ENCODE results near the gene PLVAP. TPM values are rescaled to one million over a fixed set of nuclear protein-coding genes. Genes with fewer than 3 reads are reported as not detected.

Gene PLVAP
- total RNA-seq, 1 experiment from 2014 or later, result not detected

- no peak overlapping the region for H4K8ac ChIP-seq (replicated peaks; ENCODE audit: insufficient read length, low read depth, low read length)
- H3K36me3 Mint-ChIP-seq (ENCODE audit: insufficient read depth in 1 of 3, low read depth in 3 of 3), result peaks cover 12 to 45% (median 27%) of the 10 kb centered on the region in 3 experiments
- H2AFZ ChIP-seq (ENCODE audit: low read length), result no peak overlapping the region
- H3K9me3 ChIP-seq (ENCODE audit: control insufficient read depth, low read depth, low read length), result no peaks in the 10 kb centered on the region
- H3K4ac ChIP-seq (ENCODE audit: low read depth, low read length), result no peak overlapping the region
- H2AK5ac ChIP-seq (ENCODE audit: insufficient read length, low read length), result no peak overlapping the region
- no peaks in the 10 kb centered on the region for H3K27me3 ChIP-seq (ENCODE audit: insufficient read depth, low read length)
- no peaks in the 10 kb centered on the region for H4K20me1 ChIP-seq (ENCODE audit: control insufficient read depth, insufficient read depth, insufficient read length)
- H3K56ac ChIP-seq (ENCODE audit: insufficient read length, low read depth, low read length), result no peak overlapping the region
- no CpG with 5 or more reads among the region's 28 CpGs for WGBS (ENCODE audit: extremely low coverage, insufficient read length, low lambda C conversion rate)
- H3K27ac Mint-ChIP-seq, result no peak overlapping the region
- no peak overlapping the region; the same call in 1 of the 2 replicates for H3K14ac ChIP-seq (ENCODE audit: insufficient read depth, low read length)
- no peak overlapping the region for H4K91ac ChIP-seq (ENCODE audit: insufficient read length, low read depth, low read length)
- no peak overlapping the region for H3K27ac ChIP-seq (ENCODE audit: insufficient read length, low read depth, low read length)
- no peak overlapping the region for H2BK20ac ChIP-seq (ENCODE audit: low read depth, low read length, poor library complexity, severe bottlenecking)
- no peaks in the 10 kb centered on the region for H3K4me1 ChIP-seq (ENCODE audit: insufficient read depth, low read length)
- H3K23ac ChIP-seq (ENCODE audit: insufficient read length, low read depth, low read length), result no peak overlapping the region
- TF ChIP-seq, protein P1, sequence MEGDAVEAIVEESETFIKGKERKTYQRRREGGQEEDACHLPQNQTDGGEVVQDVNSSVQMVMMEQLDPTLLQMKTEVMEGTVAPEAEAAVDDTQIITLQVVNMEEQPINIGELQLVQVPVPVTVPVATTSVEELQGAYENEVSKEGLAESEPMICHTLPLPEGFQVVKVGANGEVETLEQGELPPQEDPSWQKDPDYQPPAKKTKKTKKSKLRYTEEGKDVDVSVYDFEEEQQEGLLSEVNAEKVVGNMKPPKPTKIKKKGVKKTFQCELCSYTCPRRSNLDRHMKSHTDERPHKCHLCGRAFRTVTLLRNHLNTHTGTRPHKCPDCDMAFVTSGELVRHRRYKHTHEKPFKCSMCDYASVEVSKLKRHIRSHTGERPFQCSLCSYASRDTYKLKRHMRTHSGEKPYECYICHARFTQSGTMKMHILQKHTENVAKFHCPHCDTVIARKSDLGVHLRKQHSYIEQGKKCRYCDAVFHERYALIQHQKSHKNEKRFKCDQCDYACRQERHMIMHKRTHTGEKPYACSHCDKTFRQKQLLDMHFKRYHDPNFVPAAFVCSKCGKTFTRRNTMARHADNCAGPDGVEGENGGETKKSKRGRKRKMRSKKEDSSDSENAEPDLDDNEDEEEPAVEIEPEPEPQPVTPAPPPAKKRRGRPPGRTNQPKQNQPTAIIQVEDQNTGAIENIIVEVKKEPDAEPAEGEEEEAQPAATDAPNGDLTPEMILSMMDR (conservative IDR thresholded peaks at IDR 0.05), result no peak
- H3K9ac ChIP-seq (ENCODE audit: extremely low read depth, insufficient read length, low read length), result no peak overlapping the region
- H3K4me2 ChIP-seq (ENCODE audit: insufficient read depth, insufficient read length, low read length), result no peak overlapping the region
- H2BK5ac ChIP-seq (ENCODE audit: insufficient read length, low read length), result no peak overlapping the region
- no peak overlapping the region for H3T11ph ChIP-seq (ENCODE audit: low read length)
- H4K5ac ChIP-seq (ENCODE audit: insufficient read length, low read depth, low read length), result no peak overlapping the region
- no peak overlapping the region for H3K18ac ChIP-seq (ENCODE audit: insufficient read length, low read depth, low read length)
- H2BK12ac ChIP-seq (ENCODE audit: insufficient read length, low read depth, low read length), result no peak overlapping the region
- H3K79me1 ChIP-seq (ENCODE audit: insufficient read depth, low read depth, low read length, poor library complexity, severe bottlenecking), result no peaks in the 10 kb centered on the region
- peaks cover 5% of the 10 kb centered on the region for H3K23me2 ChIP-seq (ENCODE audit: insufficient read length, low read depth, low read length, poor library complexity, severe bottlenecking)
- no peaks in the 10 kb centered on the region for H3K9me3 Mint-ChIP-seq
- no peaks in the 10 kb centered on the region for H3K79me2 ChIP-seq (ENCODE audit: insufficient read depth, low read length)
- H3K27me3 Mint-ChIP-seq (ENCODE audit: low read depth), result peaks cover 3% of the 10 kb centered on the region; the same call in 1 of the 2 replicates
- no peak overlapping the region for H2BK15ac ChIP-seq (ENCODE audit: low read depth, low read length)
- DNase-seq, result no peak
- H2BK120ac ChIP-seq (ENCODE audit: low read depth, low read length, poor library complexity, severe bottlenecking), result no peak overlapping the region
- H3K4me3 Mint-ChIP-seq, result no peak overlapping the region
- peaks cover 6 to 19% of the 10 kb centered on the region in 2 experiments for H3K4me1 Mint-ChIP-seq
Observed at GRCh38 chr19:17324357-17325114, 52.6 kb downstream of the PLVAP start.
